Trophoblast cell (in vitro differentiated cells and primary cell): ENCODE results near the gene DDIT4.

Experiments used
- DNase-seq, 2 donors: peaks; one replicate each; pipeline ENCODE4 v3.0.0-alpha.2; 2016
- H2AFZ ChIP-seq: 2 replicates; pipeline ENCODE4 v1.6.1; 2013; ENCODE audit warnings: low read length, moderate library complexity, mild to moderate bottlenecking; ENCODE audit not compliant: insufficient read depth, poor library complexity
- H2AK5ac ChIP-seq: 2 replicates; pipeline ENCODE4 v1.6.1; 2013; ENCODE audit warnings: mild to moderate bottlenecking, low read length
- H2BK120ac ChIP-seq: 2 replicates; pipeline ENCODE4 v1.6.1; 2013; ENCODE audit warnings: low read length, mild to moderate bottlenecking, moderate library complexity; ENCODE audit not compliant: insufficient read depth, poor library complexity
- H2BK12ac ChIP-seq: 2 replicates; pipeline ENCODE4 v1.6.1; 2013; ENCODE audit warnings: mild to moderate bottlenecking, low read length, moderate library complexity
- H2BK5ac ChIP-seq: 2 replicates; pipeline ENCODE4 v1.6.1; 2013; ENCODE audit warnings: low read length, low read depth, moderate library complexity, mild to moderate bottlenecking; ENCODE audit not compliant: poor library complexity
- H3K14ac ChIP-seq: 2 replicates; pipeline ENCODE4 v1.6.1; 2013; ENCODE audit warnings: mild to moderate bottlenecking, low read length
- H3K18ac ChIP-seq: 2 replicates; pipeline ENCODE4 v1.6.1; 2013; ENCODE audit warnings: mild to moderate bottlenecking, low read length
- H3K23ac ChIP-seq: 2 replicates; pipeline ENCODE4 v1.6.1; 2013; ENCODE audit warnings: low read length
- H3K27ac ChIP-seq: 2 replicates; pipeline ENCODE4 v1.5.1; 2013; ENCODE audit warnings: low read depth, mild to moderate bottlenecking, inconsistent platforms, low read length, moderate library complexity
- H3K27me3 ChIP-seq: 2 replicates; pipeline ENCODE4 v1.6.1; 2013; ENCODE audit warnings: inconsistent platforms, mild to moderate bottlenecking, low read length, moderate library complexity; ENCODE audit not compliant: insufficient read depth
- H3K36me3 ChIP-seq, 2 experiments: 1 replicate in 1 of 2; 2 replicates in 1 of 2; pipeline ENCODE4 v1.6.1; 2013; ENCODE audit warnings: low read length in 2 of 2, mild to moderate bottlenecking in 2 of 2, moderate library complexity in 1 of 2; ENCODE audit not compliant: insufficient read depth in 2 of 2, control insufficient read depth in 1 of 2
- H3K4ac ChIP-seq: 2 replicates; pipeline ENCODE4 v1.6.1; 2013; ENCODE audit warnings: low read depth, mild to moderate bottlenecking, low read length, moderate library complexity
- H3K4me1 ChIP-seq, 2 experiments: 1 replicate in 1 of 2; 2 replicates in 1 of 2; pipeline ENCODE4 v1.6.1; 2013; ENCODE audit warnings: low read length in 2 of 2, mild to moderate bottlenecking in 2 of 2, moderate library complexity in 1 of 2; ENCODE audit not compliant: insufficient read depth in 2 of 2, control insufficient read depth in 1 of 2
- H3K4me2 ChIP-seq: 2 replicates; pipeline ENCODE4 v1.6.1; 2013; ENCODE audit warnings: inconsistent platforms, mild to moderate bottlenecking, low read length, moderate library complexity
- H3K4me3 ChIP-seq: 2 replicates; pipeline ENCODE4 v1.5.1; 2013; ENCODE audit warnings: mild to moderate bottlenecking, low read depth, low read length, inconsistent platforms
- H3K79me1 ChIP-seq: one replicate; pipeline ENCODE4 v1.6.1; 2013; ENCODE audit warnings: low read length
- H3K79me2 ChIP-seq: 2 replicates; pipeline ENCODE4 v1.6.1; 2013; ENCODE audit warnings: low read length, mild to moderate bottlenecking; ENCODE audit not compliant: control insufficient read depth, insufficient read depth, poor library complexity
- H3K9ac ChIP-seq: 2 replicates; pipeline ENCODE4 v1.6.1; 2013; ENCODE audit warnings: mild to moderate bottlenecking, low read length
- H3K9me3 ChIP-seq: 2 replicates; pipeline ENCODE4 v1.6.1; 2013; ENCODE audit warnings: low read depth, mild to moderate bottlenecking, control low read depth, inconsistent platforms, low read length; ENCODE audit not compliant: insufficient read depth
- H4K12ac ChIP-seq: 2 replicates; pipeline ENCODE4 v1.6.1; 2013; ENCODE audit warnings: low read depth, mild to moderate bottlenecking, low read length, moderate library complexity
- H4K8ac ChIP-seq: 2 replicates; pipeline ENCODE4 v1.6.1; 2013; ENCODE audit warnings: low read depth, mild to moderate bottlenecking, low read length, moderate library complexity
- H4K91ac ChIP-seq: one replicate; pipeline ENCODE4 v1.6.1; 2013; ENCODE audit warnings: low read depth, mild to moderate bottlenecking, low read length, moderate library complexity
- WGBS: extraction: QIAGEN DNeasy Blood & Tissue Kit; methylation state at CpG from one replicate; pipeline ENCODE4 v1.1.7; 2013; ENCODE audit warnings: missing lambda C conversion rate; ENCODE audit not compliant: insufficient read length, insufficient coverage; ENCODE audit errors: extremely low coverage; 5-methylcytosine and 5-hydroxymethylcytosine counted together

DDIT4 gene

DNA sequence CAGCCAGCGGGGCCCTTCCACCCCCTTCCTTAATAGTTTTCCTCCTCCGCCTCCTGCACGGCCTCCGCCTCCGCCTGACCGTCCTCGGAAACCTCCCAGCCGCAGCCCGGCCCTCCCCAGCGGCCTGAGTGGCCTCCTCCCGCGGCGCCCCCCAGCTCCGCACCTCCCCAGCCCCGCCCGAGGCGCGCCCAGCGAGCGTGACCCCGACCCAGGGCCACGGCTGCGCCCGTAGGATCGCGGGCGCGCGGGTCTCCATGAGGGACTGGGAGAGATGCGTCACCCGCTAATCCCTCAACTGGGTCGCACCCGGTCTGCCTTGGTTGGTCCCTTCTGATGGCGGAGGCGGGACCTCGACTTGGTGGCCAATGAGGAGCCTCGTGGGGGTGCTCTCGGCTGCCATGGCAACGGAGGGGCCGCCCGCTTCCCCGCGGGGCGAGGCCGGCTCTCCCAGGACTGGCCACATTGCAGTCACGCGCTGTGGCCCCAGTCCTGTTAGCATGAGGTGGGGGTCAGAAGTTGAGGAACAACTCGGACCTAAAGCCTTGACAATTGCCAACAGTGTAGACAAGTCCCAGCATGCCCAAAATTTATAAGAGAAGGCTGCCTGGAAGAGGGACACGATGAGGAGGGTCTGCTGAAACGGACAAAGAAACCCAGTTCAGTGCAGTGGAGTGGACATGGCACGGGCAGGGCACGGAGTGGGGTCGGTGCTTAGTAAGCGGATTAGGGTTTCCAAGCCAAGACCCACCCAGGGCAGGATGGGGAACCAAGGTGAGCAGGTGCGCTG is 24.3 kb downstream of the DDIT4 start:
- no CpG with 5 or more reads among the region's 55 CpGs for WGBS
- H2BK5ac ChIP-seq, result peak overlapping the region; percentile 18
- peaks cover 19% of the 10 kb centered on the region for H3K79me1 ChIP-seq

DNA sequence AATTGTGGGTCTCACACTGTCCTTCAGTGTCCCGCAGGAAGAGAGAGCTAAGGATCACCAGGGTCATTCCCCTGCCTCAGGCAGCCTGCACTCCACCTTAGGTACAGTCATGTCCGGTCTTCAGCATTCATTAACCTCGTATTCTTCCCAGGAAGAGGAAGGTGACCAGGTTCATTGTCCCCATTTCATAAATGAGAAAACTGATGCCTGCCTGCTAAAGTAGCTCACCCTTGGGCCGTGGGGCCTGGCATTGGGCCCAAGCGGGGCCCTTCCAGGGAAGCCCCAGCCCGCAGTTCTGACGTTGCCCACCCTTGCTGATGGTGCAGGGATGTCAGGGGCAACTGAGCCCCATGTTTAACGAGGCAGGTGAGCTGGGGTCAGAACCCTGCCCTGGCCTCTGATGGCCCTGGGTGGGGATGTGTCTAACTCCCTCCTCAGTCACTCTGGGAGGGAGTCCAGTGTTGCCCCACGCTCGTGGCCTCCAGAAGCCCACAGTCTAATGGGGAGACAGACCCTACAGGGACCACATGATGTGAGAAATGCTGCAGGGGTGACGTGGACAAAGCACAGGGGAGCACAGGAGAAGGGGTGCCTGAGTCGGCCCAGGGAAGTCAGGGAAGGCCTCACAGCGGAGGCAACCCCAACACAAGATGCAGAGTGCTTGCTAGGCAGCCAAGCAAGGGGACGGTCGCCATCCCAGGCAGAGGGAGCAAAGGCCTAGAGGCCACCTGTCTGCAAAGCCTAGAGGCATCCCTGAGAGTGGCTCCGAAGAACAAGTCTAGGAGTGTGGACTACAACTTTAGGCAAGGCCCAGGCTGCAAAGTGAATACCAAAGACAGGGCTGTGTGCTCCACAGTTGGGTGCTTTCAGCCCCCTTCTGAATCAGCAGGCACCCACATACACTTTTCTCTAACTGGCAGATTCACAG is 25.1 kb downstream of the DDIT4 start:
- no peak for DNase-seq

More for the DNA sequence above, 24.3 kb downstream of the DDIT4 start:
- Histone ChIP-seq H3K4me3 (peak overlapping the region; percentile 74), H3K9me3 (no peaks in the 10 kb centered on the region), H3K27me3 (no peaks in the 10 kb centered on the region), H2AFZ (peak overlapping the region; percentile 53), H3K9ac (peak overlapping the region; percentile 65), H3K79me2 (peaks cover 3% of the 10 kb centered on the region), H3K14ac (peak overlapping the region; percentile 65), H4K12ac (peak overlapping the region; percentile 54), H4K8ac (peak overlapping the region; percentile 75), H2BK120ac (peak overlapping the region; percentile 53), H4K91ac (peak overlapping the region; percentile 83), H3K4me1 (peaks cover 12 to 15% of the 10 kb centered on the region in 2 experiments), H2BK12ac (peak overlapping the region; percentile 32), H3K18ac (peak overlapping the region; percentile 48), H3K4me2 (peak overlapping the region; percentile 87), H3K4ac (peak overlapping the region; percentile 46), H3K23ac (no peak overlapping the region), H3K27ac (peak overlapping the region; percentile 33), H3K36me3 (no peaks in the 10 kb centered on the region), H2AK5ac (peak overlapping the region; percentile 7)
- DNase-seq, result peak; percentile 94 to 95

GRCh38 chr10:72303424-72304128 is 29.9 kb downstream of the DDIT4 start:
- no peak overlapping the region for H4K12ac ChIP-seq
- no CpG with 5 or more reads among the region's 8 CpGs for WGBS
- H3K4me3 ChIP-seq, result no peak overlapping the region
- no peak overlapping the region for H4K8ac ChIP-seq
- no peak overlapping the region for H3K4me2 ChIP-seq
- no peak overlapping the region for H3K27ac ChIP-seq
- peak overlapping the region; percentile 2 for H4K91ac ChIP-seq
- no peak overlapping the region for H3K4ac ChIP-seq
- no peak overlapping the region for H2BK5ac ChIP-seq
- H2AFZ ChIP-seq, result no peak overlapping the region
- H3K4me1 ChIP-seq, result peaks cover 5 to 7% of the 10 kb centered on the region in 2 experiments
- H3K9ac ChIP-seq, result no peak overlapping the region
- no peaks in the 10 kb centered on the region for H3K9me3 ChIP-seq
- no peaks in the 10 kb centered on the region for H3K36me3 ChIP-seq
- H2BK12ac ChIP-seq, result no peak overlapping the region
- H3K79me2 ChIP-seq, result no peaks in the 10 kb centered on the region
- no peak overlapping the region for H3K18ac ChIP-seq
- peaks cover 6% of the 10 kb centered on the region for H3K79me1 ChIP-seq
- no peak overlapping the region for H3K23ac ChIP-seq
- H3K14ac ChIP-seq, result no peak overlapping the region
- H2BK120ac ChIP-seq, result no peak overlapping the region
- H2AK5ac ChIP-seq, result no peak overlapping the region
- no peaks in the 10 kb centered on the region for H3K27me3 ChIP-seq
- no peak for DNase-seq

More for the DNA sequence above, 25.1 kb downstream of the DDIT4 start:
- Histone ChIP-seq H2AFZ (peak overlapping the region; percentile 12), H3K4ac (peak overlapping the region; percentile 33), H3K4me2 (no peak overlapping the region), H3K36me3 (no peaks in the 10 kb centered on the region), H2BK5ac (peak overlapping the region; percentile 12), H4K12ac (no peak overlapping the region), H3K79me2 (peaks cover 3% of the 10 kb centered on the region), H3K79me1 (peaks cover 16% of the 10 kb centered on the region), H4K8ac (peak overlapping the region; percentile 25), H3K27me3 (no peaks in the 10 kb centered on the region), H3K14ac (peak overlapping the region; percentile 32), H2BK120ac (peak overlapping the region; percentile 9), H3K9me3 (no peaks in the 10 kb centered on the region), H2AK5ac (peak overlapping the region; percentile 33), H3K18ac (peak overlapping the region; percentile 36), H3K4me1 (peaks cover 9 to 11% of the 10 kb centered on the region in 2 experiments), H3K23ac (no peak overlapping the region), H3K4me3 (no peak overlapping the region), H4K91ac (peak overlapping the region; percentile 80), H3K27ac (peak overlapping the region; percentile 33), H3K9ac (no peak overlapping the region), H2BK12ac (peak overlapping the region; percentile 32)
- WGBS, result no CpG with 5 or more reads among the region's 16 CpGs

DNA sequence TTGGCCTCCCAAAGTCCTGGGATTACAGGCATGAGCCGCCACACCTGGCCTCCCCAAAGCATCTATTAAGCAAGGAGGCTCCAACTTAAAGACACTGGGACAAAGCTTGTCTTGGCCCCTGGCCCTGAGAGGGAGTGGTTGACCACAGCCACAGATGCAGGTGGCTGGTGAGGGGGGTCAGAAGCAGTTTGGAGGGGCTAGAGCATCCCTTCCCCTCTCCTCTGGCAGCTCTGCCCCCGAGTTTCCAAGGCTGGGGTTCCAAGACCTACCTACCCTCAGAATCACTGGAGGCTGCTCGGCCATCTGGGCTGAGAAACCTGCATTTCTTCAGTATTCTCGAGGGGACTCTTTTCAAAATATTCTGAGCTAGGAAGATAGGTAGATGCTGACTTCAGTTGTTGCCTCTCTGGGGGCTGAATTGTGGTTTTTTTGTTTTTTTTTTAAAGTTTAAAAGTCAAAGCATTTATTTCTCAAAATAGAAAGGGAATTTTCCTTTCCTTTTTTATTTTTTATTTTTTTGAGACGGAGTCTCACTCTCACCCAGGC is 32.6 kb downstream of the DDIT4 start:
- WGBS, result no CpG with 5 or more reads among the region's 5 CpGs
- H3K4ac ChIP-seq, result no peak overlapping the region

More for the DNA sequence above, 32.6 kb downstream of the DDIT4 start:
- Histone ChIP-seq H4K12ac (no peak overlapping the region), H3K4me3 (no peak overlapping the region), H4K8ac (no peak overlapping the region), H3K79me2 (peaks cover 3% of the 10 kb centered on the region), H2BK5ac (no peak overlapping the region), H2AFZ (no peak overlapping the region), H4K91ac (no peak overlapping the region), H3K14ac (no peak overlapping the region), H2BK12ac (peak overlapping the region; percentile 61), H3K9ac (no peak overlapping the region), H3K4me1 (peaks cover 18 to 28% of the 10 kb centered on the region in 2 experiments), H3K4me2 (no peak overlapping the region), H3K36me3 (no peaks in the 10 kb centered on the region), H3K23ac (no peak overlapping the region), H2AK5ac (no peak overlapping the region), H3K79me1 (peaks cover 15% of the 10 kb centered on the region), H3K27ac (no peak overlapping the region), H3K9me3 (no peaks in the 10 kb centered on the region), H2BK120ac (no peak overlapping the region), H3K27me3 (no peaks in the 10 kb centered on the region), H3K18ac (no peak overlapping the region)
- no peak for DNase-seq
